Mesothelial cell of epicardium (in vitro differentiated cells): ENCODE measurements around the gene PDE4A. TPM values are rescaled to one million over a fixed set of nuclear protein-coding genes. Genes with fewer than 3 reads are reported as not detected.
"Not testable (repeated sequence)": the region's sequence is repeated elsewhere in the genome, so short reads cannot be mapped to it uniquely, and the experiment has no call there.

Experiments used
- DNase-seq, 2 experiments: peaks; one replicate each; pipeline ENCODE4 v3.0.0; 2021; ENCODE audit warnings: low spot score in 2 of 2; ENCODE audit not compliant: unreplicated experiment in 2 of 2
- H3K27ac Mint-ChIP-seq: 2 replicates; pipeline ENCODE4 v1.8.0; 2021; ENCODE audit warnings: mixed read lengths
- H3K27me3 Mint-ChIP-seq: 2 replicates; pipeline ENCODE4 v1.8.0; 2021; ENCODE audit warnings: low read depth, mixed read lengths
- H3K36me3 Mint-ChIP-seq: 2 replicates; pipeline ENCODE4 v1.8.0; 2021; ENCODE audit warnings: mixed read lengths
- H3K4me1 Mint-ChIP-seq: 2 replicates; pipeline ENCODE4 v1.8.0; 2021; ENCODE audit warnings: mixed read lengths
- H3K4me3 Mint-ChIP-seq: 2 replicates; pipeline ENCODE4 v1.8.0; 2021; ENCODE audit warnings: mild to moderate bottlenecking, moderate library complexity, mixed read lengths
- H3K9me3 Mint-ChIP-seq: 2 replicates; pipeline ENCODE4 v1.8.0; 2021; ENCODE audit warnings: mixed read lengths
- CTCF ChIP-seq: fragments of 200-600 bp; sonication (generic); IDR thresholded peaks from one replicate; pipeline ENCODE4 v1.5.0; 2021; ENCODE audit warnings: antibody characterized with exemption; ENCODE audit not compliant: unreplicated experiment
- total RNA-seq: library from RNA; stranded (reverse); gene quantifications from 3 replicates; pipeline ENCODE4 v1.2.1, GENCODE V29; 2021

The PDE4A gene
- total RNA-seq, 1 donor from 2014 or later, result 3.1 TPM

DNA sequence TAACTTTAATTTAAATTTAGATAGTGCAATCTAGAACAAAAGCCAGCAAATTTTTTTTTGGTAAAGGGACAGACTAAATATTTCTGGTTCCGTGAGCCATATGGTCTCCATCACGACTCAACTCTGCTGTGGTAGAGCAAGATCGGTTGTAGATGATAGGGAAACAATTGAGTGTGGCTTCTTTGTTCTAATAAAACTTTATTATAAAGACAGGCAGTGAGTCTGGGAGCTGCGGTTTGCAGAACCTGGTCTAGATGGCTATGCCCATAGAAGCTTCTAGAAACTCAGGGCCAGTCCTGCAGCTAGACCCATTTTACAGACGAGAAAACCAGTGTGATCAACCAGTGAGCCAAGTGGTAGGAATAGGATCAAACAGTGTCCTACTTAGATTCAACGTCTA lies 28.2 kb upstream of the PDE4A start:
- TF ChIP-seq CTCF, result no peak
- no peak for DNase-seq
- Mint-ChIP-seq H3K36me3 (peaks cover 19% of the 10 kb centered on the region), H3K27ac (no peak overlapping the region), H3K4me3 (no peak overlapping the region), H3K27me3 (no peaks in the 10 kb centered on the region), H3K4me1 (no peaks in the 10 kb centered on the region), H3K9me3 (no peaks in the 10 kb centered on the region)

DNA sequence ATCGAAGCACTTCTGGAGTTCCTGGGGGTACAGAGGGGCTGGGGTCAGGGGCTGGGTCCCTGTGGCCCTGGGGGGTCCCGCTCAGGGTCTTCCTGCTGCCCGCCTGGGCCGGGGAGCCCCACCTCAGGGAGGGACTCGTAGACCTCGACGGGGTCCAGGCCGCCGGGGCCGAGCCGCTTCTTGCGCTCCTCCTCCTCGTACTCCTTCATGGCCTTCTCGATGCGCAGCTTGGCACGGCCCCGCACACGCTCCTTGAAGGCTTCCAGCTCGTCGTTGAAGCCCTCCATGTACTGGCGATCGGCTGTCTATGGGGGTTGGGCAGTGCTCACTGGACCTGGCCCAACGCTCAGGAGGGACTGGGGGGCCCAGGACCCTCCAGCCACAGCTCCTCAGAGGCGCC lies 27.2 kb upstream of the PDE4A start:
- TF ChIP-seq CTCF, result no peak
- Mint-ChIP-seq H3K27ac (no peak overlapping the region), H3K27me3 (no peaks in the 10 kb centered on the region)

DNA sequence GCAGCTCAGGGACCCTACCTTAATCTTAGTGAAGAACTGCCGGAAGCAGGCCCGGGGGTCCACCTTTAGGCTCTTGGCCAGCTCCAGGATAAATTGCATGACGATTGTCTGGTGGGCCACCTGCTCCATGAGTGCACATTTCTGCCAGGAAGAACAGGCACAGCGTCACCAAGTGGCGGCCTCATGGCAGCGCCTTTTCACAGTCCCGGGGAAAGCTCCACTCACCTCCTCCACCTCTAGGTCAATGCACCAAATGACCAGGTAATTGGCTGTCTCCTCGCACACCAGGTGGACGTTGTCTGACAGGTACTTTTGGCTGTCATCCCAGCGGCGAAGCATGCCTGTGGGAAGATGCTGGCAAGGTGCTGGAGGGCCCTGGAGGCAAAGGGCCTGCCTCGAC lies 25.3 kb upstream of the PDE4A start:
- no peaks in the 10 kb centered on the region for H3K27me3 Mint-ChIP-seq

More for the DNA sequence above, 27.2 kb upstream of the PDE4A start:
- Mint-ChIP-seq H3K4me1 (no peaks in the 10 kb centered on the region), H3K36me3 (peaks cover 23% of the 10 kb centered on the region), H3K4me3 (no peak overlapping the region), H3K9me3 (no peaks in the 10 kb centered on the region)
- no peak for DNase-seq

GRCh38 chr19:10395436-10395835 lies 24.9 kb upstream of the PDE4A start:
- DNase-seq, result no peak
- no peak overlapping the region for H3K27ac Mint-ChIP-seq
- H3K4me1 Mint-ChIP-seq, result no peaks in the 10 kb centered on the region
- no peaks in the 10 kb centered on the region for H3K27me3 Mint-ChIP-seq
- H3K4me3 Mint-ChIP-seq, result no peak overlapping the region
- peaks cover 23% of the 10 kb centered on the region for H3K36me3 Mint-ChIP-seq
- no peak for TF ChIP-seq CTCF
- H3K9me3 Mint-ChIP-seq, result no peaks in the 10 kb centered on the region

More for the DNA sequence above, 25.3 kb upstream of the PDE4A start:
- TF ChIP-seq CTCF, result no peak
- H3K4me1 Mint-ChIP-seq, result no peaks in the 10 kb centered on the region
- DNase-seq, result no peak
- H3K27ac Mint-ChIP-seq, result no peak overlapping the region
- peaks cover 23% of the 10 kb centered on the region for H3K36me3 Mint-ChIP-seq
- H3K4me3 Mint-ChIP-seq, result no peak overlapping the region
- H3K9me3 Mint-ChIP-seq, result no peaks in the 10 kb centered on the region

- no peaks in the 10 kb centered on the region for H3K9me3 Mint-ChIP-seq
- no peak overlapping the region for H3K4me3 Mint-ChIP-seq
- TF ChIP-seq CTCF, result no peak
- H3K4me1 Mint-ChIP-seq, result no peaks in the 10 kb centered on the region
- no peak for DNase-seq
- no peak overlapping the region for H3K27ac Mint-ChIP-seq
- peaks cover 20% of the 10 kb centered on the region for H3K36me3 Mint-ChIP-seq
- H3K27me3 Mint-ChIP-seq, result no peaks in the 10 kb centered on the region
Observed at GRCh38 chr19:10395917-10396316, 24.4 kb upstream of the PDE4A start.

DNA sequence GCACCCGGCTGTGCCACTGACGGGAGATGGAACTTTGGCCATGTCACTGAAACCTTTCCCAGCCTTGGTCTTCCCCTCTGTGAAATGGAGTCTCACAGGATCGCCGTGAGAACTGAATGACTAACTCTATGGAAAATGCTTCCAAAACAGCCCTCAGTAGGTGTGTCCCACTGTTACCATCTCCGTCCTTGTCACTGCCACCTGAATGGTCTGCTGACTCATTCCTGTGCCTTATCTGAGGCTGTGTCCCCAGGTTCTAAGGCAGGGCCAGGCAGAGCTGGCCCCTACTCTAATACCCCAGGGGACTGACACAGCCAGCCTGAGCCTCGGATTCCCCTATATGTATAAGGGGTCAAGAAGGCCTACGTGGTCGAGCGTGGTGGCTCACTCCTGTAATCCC lies 21.5 kb upstream of the PDE4A start:
- H3K36me3 Mint-ChIP-seq, result peaks cover 12% of the 10 kb centered on the region
- no peak for TF ChIP-seq CTCF
- no peak for DNase-seq
- no peaks in the 10 kb centered on the region for H3K9me3 Mint-ChIP-seq
- peaks cover 13% of the 10 kb centered on the region for H3K4me1 Mint-ChIP-seq
- H3K27ac Mint-ChIP-seq, result no peak overlapping the region
- no peaks in the 10 kb centered on the region for H3K27me3 Mint-ChIP-seq
- H3K4me3 Mint-ChIP-seq, result no peak overlapping the region

DNA sequence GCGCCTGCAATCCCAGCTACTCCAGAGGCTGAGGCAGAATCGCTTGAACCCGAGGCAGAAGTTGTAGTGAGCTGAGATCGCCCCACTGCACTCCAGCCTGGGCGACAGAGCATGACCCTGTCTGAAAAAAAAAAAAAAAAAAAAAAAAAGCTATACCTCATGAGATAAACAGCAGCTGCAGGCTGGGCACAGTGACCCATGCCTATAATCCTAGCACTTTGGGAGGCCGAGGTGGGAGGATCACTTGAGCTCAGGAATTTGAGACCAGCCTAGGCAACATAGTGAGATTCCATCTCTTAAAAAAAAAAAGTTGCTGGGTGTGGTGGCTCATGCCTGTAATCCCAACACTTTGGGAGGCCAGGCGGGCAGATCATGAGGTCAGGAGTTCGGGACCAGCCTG lies 21.0 kb upstream of the PDE4A start:
- not testable (repeated sequence) for H3K27me3 Mint-ChIP-seq, H3K9me3 Mint-ChIP-seq, DNase-seq, H3K4me3 Mint-ChIP-seq, H3K27ac Mint-ChIP-seq
- Mint-ChIP-seq H3K36me3 (peaks cover 10% of the 10 kb centered on the region), H3K4me1 (peaks cover 13% of the 10 kb centered on the region)
